NCI-H1092 (cell line): ENCODE results near the gene CELF4.
"Not testable (repeated sequence)": the region's sequence is repeated elsewhere in the genome, so short reads cannot be mapped to it uniquely, and the experiment has no call there.

Experiments
- DNase-seq: peaks from one replicate; lab custom pipeline; 2025; lab: John Stamatoyannopoulos, UW

Gene CELF4

DNA sequence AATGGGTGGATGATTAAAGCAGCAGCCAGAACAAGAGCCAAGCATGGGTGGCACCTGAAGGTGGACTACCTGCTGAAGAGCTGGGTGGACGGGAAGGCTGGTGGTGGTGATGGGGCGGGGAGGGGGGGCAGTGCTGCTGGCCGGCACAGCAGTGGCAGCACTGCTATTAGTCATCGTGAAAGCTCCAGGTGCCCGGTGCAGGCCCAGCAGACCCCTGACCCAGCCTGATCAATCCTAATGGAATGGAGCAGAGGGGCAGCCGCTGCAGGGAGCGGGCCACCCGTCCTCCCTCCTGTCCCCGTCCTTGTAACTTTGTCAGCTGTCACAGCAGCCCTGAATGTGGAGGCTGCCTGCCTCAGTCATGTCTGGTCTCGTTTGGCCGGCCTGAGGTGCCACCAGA, 174.9 kb downstream of the CELF4 start:
- no peak for DNase-seq

DNA sequence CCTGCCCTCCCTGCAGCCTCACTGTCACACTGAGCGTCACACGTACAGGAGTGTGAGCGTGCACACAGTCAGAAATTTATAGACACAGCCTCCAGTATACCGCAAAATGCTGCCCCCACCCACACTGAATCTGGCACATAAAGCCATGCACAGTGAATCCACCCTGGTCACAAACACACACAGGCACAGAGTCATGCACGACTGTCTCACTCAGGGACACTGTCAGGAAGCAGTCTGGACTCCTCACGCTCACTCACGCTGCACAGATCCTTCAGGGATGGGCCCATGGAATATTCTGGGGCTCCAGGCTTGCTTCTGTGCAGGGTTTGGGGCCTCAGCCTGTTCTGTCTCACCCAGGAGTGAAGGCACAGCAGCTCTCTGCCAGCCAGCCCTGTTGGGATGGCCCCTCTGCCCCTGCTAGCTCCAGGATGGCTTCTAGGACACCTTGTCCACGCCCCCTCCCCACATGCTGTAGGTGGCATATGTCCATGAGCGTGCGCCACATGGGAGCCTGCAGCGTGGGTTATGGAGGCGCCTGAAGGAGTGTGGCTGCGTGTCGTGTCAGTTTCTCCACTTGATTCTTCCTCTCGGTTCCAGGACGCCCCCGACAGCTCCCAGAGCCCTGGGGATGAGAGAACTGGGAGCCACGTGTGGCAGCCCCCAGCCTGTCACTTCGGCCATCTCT, 175.8 kb downstream of the CELF4 start:
- no peak for DNase-seq

DNA sequence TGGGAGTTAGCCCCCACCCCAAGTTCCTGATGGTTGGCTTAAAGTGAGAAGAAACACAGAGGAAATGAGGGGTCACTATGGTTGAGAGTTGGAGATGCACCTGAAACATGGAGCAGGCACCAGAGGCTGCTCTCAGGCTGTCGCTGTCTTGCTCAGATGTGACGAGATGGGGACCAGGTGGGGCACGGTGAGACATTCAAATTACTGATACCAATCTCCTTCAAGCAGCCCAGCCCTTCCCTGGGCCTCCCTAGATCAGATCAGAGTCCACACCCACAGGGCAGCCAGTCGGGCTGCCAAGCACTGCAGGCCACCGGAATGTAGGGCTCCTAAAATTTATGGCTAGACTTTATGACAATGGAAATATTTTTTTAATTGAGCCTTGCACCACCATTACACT, 176.6 kb downstream of the CELF4 start:
- no peak for DNase-seq

DNA sequence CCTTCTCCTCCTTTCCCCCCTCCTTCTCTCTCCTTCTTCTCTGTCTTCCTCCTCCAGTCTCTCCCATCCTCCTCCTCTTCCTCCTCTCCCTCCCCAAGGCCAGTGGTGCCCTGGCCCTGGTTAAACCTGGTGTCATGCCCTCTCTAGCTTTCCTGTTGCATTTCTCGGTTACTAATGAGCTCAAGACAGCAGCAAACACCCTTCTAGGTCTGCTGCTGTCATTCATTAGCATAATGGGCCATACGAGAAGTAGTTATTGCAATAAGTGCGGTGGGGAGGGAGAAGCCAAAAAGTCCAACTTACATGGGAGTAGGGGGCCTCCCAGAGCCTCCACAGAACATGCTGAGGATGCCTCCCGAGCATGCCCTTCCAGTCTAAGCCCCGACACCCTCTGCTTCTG, 177.2 kb downstream of the CELF4 start:
- no peak for DNase-seq

DNA sequence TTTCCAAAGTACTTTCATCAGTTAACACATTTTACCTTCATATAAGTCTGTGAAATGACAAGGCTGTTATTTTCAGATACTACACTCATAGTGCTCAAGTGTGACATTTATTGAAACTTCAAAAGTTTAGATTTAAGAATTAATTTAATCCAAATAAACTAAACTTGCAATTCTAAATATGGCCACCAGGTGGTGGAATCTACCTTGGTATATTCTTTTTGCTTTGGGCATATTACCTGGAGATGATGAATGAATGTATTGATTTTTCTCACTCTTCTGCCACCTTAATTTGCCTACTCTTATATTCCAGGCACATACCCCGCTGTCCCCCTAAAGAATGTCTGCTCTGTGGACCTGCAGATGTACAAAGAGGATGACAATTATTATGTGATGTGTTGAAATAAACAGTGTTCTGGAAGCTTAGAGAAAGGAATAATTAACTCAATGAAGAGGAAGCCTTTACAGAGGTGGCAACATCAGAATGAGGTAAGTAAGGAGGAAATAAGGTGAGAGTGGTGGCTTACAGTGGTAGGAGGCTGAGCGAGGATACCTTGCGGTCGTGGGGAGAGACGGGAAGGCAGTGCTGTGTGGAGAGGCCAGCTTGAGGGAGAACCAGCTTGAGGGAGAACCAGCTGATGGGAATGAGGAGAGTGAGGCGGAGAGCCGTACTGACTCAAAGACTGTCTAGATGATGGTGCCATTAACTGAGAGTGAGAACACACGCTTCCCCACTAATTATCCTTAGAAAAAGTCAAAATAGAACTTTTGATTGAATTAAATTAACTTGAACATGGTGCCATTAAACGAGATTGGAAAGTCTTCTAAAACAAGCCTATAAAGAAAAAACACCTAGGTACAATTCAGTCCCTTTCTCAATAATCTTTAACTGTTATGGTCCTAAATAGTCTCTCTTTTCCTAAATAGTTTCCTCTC, 179.5 kb downstream of the CELF4 start:
- DNase-seq: peak; percentile 43

- no peak for DNase-seq
These were observed 181.6 kb downstream of the CELF4 start for GRCh38 chr18:37383846-37384595.

GRCh38 chr18:37383036-37383785, 182.4 kb downstream of the CELF4 start:
- no peak for DNase-seq

DNA sequence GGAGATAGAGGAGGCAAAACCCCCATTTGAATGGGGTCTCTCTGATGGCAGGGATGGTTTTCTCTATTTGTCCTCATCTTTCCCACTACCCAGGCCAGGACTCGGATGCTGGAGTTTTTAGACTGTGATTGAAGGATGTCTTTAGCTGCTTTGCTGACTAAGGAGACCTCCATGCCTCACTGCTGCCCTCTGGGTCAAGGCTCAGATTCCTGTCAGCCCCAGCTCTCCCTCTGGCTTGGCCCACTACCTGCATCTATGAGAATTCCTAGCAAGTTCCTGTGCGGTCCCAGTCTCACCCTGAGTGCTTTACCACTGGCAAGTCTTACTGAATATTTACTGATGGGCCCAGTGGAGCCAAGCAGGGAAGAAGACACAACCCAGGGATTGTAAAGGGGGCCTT, 184.0 kb downstream of the CELF4 start:
- no peak for DNase-seq

DNA sequence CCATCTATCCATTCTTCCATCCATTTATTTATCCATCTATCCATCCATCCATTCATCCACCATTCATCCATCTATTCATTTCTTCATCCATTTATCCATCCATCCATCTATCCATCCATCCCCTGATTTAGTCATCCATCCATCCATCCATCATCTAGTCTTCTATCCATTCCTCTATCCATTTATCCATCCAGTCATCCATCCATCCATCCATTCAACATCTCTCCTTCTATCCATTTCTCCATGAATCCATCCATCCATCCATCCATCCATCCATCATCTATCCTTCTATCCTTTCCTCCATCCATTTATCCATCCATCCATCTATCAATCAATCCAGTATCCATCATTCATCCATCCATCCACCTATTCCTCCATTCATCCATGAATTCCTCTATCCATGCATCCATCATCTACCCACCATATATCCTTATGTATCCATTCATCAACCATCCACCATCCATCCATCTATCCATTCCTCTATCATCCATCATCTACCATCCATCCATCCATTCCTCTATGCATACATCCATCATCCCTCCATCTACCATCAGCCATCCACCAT, 185.0 kb downstream of the CELF4 start:
- no peak for DNase-seq

- DNase-seq: no peak
These were observed 187.1 kb downstream of the CELF4 start for GRCh38 chr18:37378336-37379010.

DNA sequence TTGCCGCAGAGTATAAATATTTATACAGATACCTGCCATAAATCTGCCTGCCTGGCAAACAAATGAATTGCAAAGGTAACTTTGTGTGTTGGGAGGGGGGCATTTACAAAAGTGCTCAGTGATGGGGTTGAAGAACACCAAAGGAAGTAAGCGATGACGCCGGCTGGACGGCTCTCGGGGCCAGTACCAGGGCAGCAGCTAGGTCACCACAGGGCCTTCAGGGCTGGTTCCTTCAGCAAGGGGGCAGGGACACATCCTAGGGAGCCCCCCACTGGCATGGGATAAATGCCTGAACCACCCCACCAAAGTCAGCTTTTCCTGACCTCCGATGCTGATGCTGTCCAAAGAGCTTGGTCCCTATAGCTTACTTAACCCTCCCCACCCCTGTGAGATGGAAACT, 190.4 kb downstream of the CELF4 start:
- DNase-seq: no peak

DNA sequence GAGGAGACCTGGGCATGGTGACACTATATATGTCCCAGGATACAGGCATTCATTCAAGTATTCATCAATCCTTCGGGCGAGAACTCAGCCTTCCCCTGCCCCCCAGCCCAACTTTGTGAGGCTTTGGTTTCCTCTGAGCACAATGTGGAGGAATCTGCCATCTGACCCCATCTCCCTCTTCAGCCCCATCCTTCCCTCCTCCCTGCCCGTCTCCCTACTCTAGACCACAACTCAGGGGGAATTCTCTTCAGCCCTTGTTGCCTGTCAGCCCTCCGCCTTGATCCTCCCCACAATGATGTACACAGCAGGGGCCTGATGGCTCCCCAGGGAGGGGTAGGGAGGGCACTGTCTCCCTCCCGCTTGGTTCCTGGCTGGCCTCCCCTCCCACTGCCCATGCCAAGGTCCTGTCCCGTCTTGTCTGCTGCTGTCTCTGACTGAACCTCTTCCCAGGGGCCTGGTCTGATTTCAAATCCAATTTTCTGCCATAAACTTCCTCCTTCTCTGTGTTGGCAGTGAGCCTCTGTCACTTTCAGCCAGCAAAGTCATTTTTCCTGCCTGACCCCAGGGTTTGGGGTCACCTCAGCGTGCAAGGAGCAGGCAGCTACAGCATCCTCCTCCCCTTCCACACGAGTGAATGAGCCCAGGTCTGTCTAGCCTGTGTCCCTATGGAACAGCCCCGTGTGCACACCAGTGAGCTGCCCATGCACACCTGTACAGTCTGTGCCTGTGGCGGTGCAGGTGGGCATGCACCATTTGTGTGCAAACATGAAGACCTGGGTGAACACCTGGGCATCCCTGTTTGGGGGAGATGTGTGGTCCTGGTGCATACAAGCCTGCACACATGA, 197.3 kb downstream of the CELF4 start:
- no peak for DNase-seq

- no peak for DNase-seq
These were observed 201.4 kb downstream of the CELF4 start for GRCh38 chr18:37364237-37364636.

DNA sequence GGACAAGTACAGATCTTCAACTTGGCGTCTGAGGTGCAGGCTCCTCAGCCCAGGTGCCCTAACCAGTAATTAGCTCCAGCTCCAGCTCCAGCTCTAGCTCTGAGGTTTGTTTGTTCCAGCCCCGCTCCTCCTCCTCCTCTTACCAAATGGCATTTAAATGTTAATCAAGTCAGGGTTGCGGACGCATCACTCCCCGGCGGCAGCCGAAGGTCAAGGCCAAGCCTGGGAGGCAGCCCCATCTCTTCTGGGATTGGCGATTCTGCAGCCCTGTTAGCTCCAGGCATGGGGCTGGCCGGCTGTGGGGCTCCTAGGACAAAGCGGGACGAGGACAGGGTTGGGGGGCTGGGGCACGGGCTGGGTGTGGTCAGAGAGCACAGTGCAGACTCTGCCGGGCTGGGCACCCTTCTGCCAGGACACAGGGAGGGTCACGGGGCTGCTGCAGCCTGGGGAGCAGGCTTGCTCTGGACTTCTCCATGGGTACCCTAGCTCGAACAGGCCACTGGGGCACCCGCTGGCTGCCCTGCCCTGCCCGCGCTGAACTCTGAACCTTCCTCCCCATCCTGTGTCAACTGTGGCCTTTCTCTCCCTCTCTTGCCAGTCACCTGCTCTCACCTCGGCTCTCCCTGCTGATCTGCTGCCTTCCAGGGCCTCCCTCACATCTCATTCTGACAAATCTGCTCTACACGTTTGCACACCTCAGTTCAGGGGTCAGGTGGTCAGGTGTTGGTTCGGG, 203.3 kb downstream of the CELF4 start:
- no peak for DNase-seq

GRCh38 chr18:37361335-37362157, 204.1 kb downstream of the CELF4 start:
- no peak for DNase-seq

GRCh38 chr18:37358061-37358460, 207.5 kb downstream of the CELF4 start:
- not testable (repeated sequence) for DNase-seq

DNA sequence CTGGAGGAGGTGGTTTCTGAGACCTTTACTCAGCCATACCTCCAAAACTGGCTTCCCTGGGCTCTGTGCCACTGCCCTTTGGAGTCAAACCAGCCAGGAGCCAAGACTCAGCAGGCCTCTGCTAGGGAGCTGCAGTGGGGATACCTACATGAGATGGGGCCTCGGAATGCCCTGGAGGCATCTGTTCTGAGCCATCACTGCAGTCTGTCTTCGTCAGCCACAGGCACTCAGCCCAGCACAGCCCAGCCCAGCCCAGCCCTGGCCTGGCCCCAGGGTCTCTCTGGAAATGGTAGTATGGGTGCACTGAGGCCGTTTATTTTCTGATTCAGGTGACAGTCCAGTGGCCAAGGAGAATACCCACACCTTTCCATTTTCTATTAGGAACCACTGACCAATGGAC, 209.8 kb downstream of the CELF4 start:
- DNase-seq: no peak

DNA sequence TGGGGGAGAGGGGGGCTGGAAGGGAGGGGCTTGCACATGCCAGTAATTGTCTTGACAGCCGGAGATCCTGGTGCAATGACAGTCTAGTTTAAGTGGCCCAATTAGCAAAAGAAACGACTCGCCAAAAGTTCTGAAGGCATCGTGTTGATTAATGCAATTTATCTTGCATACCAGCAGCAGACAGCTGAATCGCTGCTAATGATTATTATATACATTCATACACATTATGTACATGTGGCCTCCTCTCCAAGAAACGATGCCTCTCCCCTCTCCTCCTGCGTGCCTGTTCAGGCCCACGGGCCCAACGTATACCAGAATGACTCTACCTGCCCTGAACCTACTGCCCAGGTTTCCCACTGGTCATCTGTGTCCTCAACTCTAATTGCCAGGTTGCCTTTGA, 214.5 kb downstream of the CELF4 start:
- no peak for DNase-seq
